Measurements from ENCODE around the gene PREX1. TPM values are rescaled to one million over a fixed set of nuclear protein-coding genes. Genes with fewer than 3 reads are reported as not detected.

Gene PREX1
- total and polyA plus RNA-seq, 2 donors (not counting 3 experiments of a cell fraction or from before 2014, with no cell fraction given), result 51.3 to 72.9 TPM

- POLR2A ChIA-PET, result interaction anchor here (1.6 kb wide), 1 partner anchor 13 kb away, joined by 5 read pairs; no protein-coding TSS in a partner anchor
- H3K4me2 ChIP-seq (ENCODE audit: insufficient read depth, low read length), result no peak overlapping the region
- no peaks in the 10 kb centered on the region for H3K9me3 ChIP-seq (replicated peaks; ENCODE audit: control insufficient read depth, insufficient read depth, low read length)
- H3K36me3 ChIP-seq (ENCODE audit: control insufficient read depth in 2 of 2, extremely low read depth in 1 of 2, insufficient read depth in 2 of 2, low read length in 2 of 2), result peaks cover 2 to 27% of the 10 kb centered on the region in 2 experiments
- H3K4me1 ChIP-seq (ENCODE audit: control insufficient read depth, extremely low read depth, insufficient read depth, low read length), result peaks cover 19% of the 10 kb centered on the region
- DNase-seq (ENCODE audit: low read depth, low spot score) (no peak), FAIRE-seq (no peak)
- H3K9me1 ChIP-seq (replicated peaks; ENCODE audit: control insufficient read depth, extremely low read depth, insufficient read depth, low read length), result no peaks in the 10 kb centered on the region
- peaks cover 26% of the 10 kb centered on the region for H3K79me2 ChIP-seq (ENCODE audit: control insufficient read depth, insufficient read depth, low read length)
- intact Hi-C loops (cut with micrococcal nuclease), result loop anchor here (2.0 kb wide), 1 partner anchor 55 kb away; no protein-coding TSS in a partner anchor
- no peak overlapping the region for H2AFZ ChIP-seq (ENCODE audit: low read depth, low read length)
- no peak overlapping the region for H3K4me3 ChIP-seq (replicated peaks in 1 of 3; ENCODE audit: insufficient read depth in 1 of 3, low read depth in 1 of 3, low read length in 3 of 3)
- no peak overlapping the region for H3K27ac ChIP-seq (ENCODE audit: insufficient read depth, low read depth, low read length)
- dilution Hi-C loops (cut with MboI; ENCODE audit: extremely low pct_ligation_motif_present, low sequenced_read_pairs), result no loop called here
- BruUV-seq (replicated peaks), result no TSS peak
- no peak overlapping the region for H3K9ac ChIP-seq (replicated peaks; ENCODE audit: extremely low read depth, insufficient read depth, low read length)
- TF ChIP-seq MYC (IDR thresholded peaks at IDR 0.05; ENCODE audit: low read depth, low read length) (no peak), GATA2 (IDR thresholded peaks at IDR 0.05; ENCODE audit: insufficient read depth, insufficient read length, low read depth, low read length) (no peak), EZH2 (IDR thresholded peaks at IDR 0.05; ENCODE audit: borderline replicate concordance, low read depth, low read length, severe bottlenecking) (no peak), MAX (IDR thresholded peaks at IDR 0.05; ENCODE audit: insufficient read depth, insufficient read length) (no peak), POLR2AphosphoS5 (IDR thresholded peaks at IDR 0.05; ENCODE audit: insufficient read depth, low read depth, low read length) (no peak), JUN (IDR thresholded peaks at IDR 0.05; ENCODE audit: borderline replicate concordance, insufficient read depth, insufficient read length, low read depth) (no peak), CTCF (IDR thresholded peaks at IDR 0.05; ENCODE audit: extremely low read depth in 1 of 2, insufficient read depth in 1 of 2, low read depth in 1 of 2, low read length in 2 of 2) (no peak), FOS (IDR thresholded peaks at IDR 0.05; ENCODE audit: borderline replicate concordance, insufficient read depth, low read length) (no peak), POLR2A (IDR thresholded peaks at IDR 0.05; ENCODE audit: low read depth, low read length) (no peak)
- H3K27me3 ChIP-seq (ENCODE audit: control insufficient read depth in 2 of 2, insufficient read depth in 2 of 2, low read length in 2 of 2), result no peaks in the 10 kb centered on the region
- H4K20me1 ChIP-seq (replicated peaks; ENCODE audit: control insufficient read depth, extremely low read depth, insufficient read depth, low read length), result no peaks in the 10 kb centered on the region
- CTCF ChIA-PET, result interaction anchor here (0.7 to 4.4 kb wide), 6 partner anchors 10 to 80 kb away, joined by 3 to 18 read pairs (median 3); no protein-coding TSS in a partner anchor
Measured at GRCh38 chr20:48738094-48738398, 89.8 kb downstream of the PREX1 start.
